ENCODE results near the gene NUDT4B. TPM values are rescaled to one million over a fixed set of nuclear protein-coding genes. Genes with fewer than 3 reads are reported as not detected.
"Not testable (repeated sequence)": the region's sequence is repeated elsewhere in the genome, so short reads cannot be mapped to it uniquely, and the experiment has no call there.

Gene NUDT4B
- total RNA-seq, 1 donor, result 75.6 TPM

DNA sequence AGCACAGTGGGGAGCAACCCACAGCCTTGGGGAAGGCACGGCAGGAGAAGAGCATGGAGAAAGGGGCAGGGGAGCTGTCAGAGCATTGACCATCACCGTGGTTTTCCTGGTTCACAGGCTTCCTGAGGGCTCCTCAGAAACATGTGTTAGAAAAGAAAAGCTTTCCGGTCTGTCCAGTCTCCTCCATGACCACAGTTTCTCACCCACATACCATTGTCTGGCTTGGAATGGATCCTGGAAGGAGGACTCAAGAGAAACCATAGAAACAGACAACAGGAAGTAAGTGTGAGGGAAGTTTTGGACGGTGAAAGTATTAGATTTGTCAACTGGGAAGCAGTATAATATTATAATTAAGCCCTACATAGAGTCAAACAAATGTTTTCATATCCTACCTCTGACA is 16.3 kb upstream of the NUDT4B start:
- not testable (repeated sequence) for H2AFZ ChIP-seq (ENCODE audit: low read length); H3K4me3 ChIP-seq (ENCODE audit: insufficient read depth, low read length); H3K4me1 ChIP-seq (ENCODE audit: insufficient read depth, low read length); H3K27ac ChIP-seq (ENCODE audit: low read depth, low read length); H3K36me3 ChIP-seq (ENCODE audit: insufficient read depth, low read length); H3K9me3 ChIP-seq (ENCODE audit: low read depth, low read length); H4K20me1 ChIP-seq (ENCODE audit: insufficient read depth, low read length); H3K27me3 ChIP-seq (ENCODE audit: insufficient read depth, low read length); H3K4me2 ChIP-seq (ENCODE audit: insufficient read depth, low read length); H3K79me2 ChIP-seq (ENCODE audit: insufficient read depth, low read length); DNase-seq (ENCODE audit: insufficient read length, low spot score, missing footprints)

DNA sequence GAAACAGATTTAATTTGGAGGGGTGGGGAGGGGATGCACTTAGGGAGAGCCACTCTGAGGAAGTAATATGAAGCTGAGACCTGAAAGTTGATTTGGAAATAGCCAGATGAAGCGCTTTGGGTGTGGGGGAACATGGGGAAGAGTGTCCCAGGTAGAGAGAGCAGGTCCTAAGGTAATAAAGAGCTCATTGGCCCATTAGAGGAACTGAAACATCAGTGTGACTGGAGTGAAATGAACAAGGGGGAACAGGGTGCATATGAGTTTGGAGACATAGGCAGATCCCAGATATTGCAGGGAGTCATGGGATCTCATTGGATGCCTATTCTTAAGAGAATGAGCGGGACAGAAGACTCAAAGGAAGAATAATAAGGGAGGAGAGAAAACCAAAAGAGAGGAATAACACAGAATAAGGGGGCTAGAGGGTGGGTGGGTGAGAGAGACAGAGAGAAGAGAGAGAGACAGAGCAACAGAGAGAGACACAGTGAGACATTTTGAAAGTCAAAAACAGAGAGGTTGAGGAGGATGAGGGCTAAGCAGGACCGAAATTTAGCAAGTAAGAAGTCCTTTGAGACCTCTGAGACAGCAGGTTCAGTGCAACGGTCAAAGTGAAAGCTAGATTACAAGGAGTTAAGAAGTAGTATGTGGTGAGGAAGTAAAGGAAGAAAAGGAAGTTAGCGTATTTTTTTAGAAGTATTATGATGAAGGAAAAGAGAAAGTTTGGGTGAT is 14.8 kb upstream of the NUDT4B start:
- not testable (repeated sequence) for H3K9me3 ChIP-seq (ENCODE audit: low read depth, low read length); H2AFZ ChIP-seq (ENCODE audit: low read length); H4K20me1 ChIP-seq (ENCODE audit: insufficient read depth, low read length); H3K27me3 ChIP-seq (ENCODE audit: insufficient read depth, low read length); H3K4me1 ChIP-seq (ENCODE audit: insufficient read depth, low read length); H3K4me2 ChIP-seq (ENCODE audit: insufficient read depth, low read length); H3K79me2 ChIP-seq (ENCODE audit: insufficient read depth, low read length); DNase-seq (ENCODE audit: insufficient read length, low spot score, missing footprints); H3K4me3 ChIP-seq (ENCODE audit: insufficient read depth, low read length); H3K27ac ChIP-seq (ENCODE audit: low read depth, low read length); H3K36me3 ChIP-seq (ENCODE audit: insufficient read depth, low read length)

DNA sequence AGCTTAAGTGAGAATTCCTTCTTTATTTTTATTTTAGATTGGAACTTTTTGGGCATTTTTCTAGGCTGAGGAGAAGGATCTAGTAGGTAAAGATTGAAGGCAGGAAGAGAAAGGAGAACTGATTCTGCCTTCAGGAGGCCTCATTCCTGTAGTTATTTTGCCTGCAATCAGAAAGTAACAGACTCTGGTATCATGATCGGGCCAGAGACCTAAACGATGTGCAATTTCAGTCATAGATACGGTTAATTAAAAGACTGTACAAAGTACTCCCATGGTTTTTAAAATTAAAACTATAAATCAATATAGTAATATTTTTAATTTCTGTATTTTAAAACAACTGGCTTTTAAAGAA is 14.3 kb upstream of the NUDT4B start:
- H2AFZ ChIP-seq (ENCODE audit: low read length); H3K79me2 ChIP-seq (ENCODE audit: insufficient read depth, low read length); DNase-seq (ENCODE audit: insufficient read length, low spot score, missing footprints); H3K9me3 ChIP-seq (ENCODE audit: low read depth, low read length); H3K27me3 ChIP-seq (ENCODE audit: insufficient read depth, low read length); H3K4me1 ChIP-seq (ENCODE audit: insufficient read depth, low read length); H4K20me1 ChIP-seq (ENCODE audit: insufficient read depth, low read length); H3K4me2 ChIP-seq (ENCODE audit: insufficient read depth, low read length); H3K36me3 ChIP-seq (ENCODE audit: insufficient read depth, low read length); H3K4me3 ChIP-seq (ENCODE audit: insufficient read depth, low read length); H3K27ac ChIP-seq (ENCODE audit: low read depth, low read length): not testable (repeated sequence)

DNA sequence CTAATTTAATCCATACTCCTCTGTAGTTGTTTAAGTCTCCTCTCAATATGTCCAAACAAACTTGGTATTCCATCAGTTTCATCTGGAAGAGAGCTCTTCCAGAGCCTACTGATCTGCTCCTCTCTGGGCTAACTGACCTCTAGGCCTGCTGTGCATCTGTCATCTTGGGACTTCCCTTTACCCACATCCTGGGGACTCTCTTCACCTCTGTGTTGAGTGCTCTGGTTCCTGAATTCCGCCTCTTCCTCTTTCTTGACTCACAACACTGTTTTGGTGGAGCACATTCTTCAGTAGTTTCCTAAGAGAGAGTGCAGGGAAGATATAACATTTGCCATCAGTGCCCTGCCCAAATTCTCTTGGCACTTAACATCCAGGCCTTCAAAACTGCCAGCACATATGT is 13.0 kb upstream of the NUDT4B start:
- H2AFZ ChIP-seq (ENCODE audit: low read length); H3K36me3 ChIP-seq (ENCODE audit: insufficient read depth, low read length); H3K4me2 ChIP-seq (ENCODE audit: insufficient read depth, low read length); DNase-seq (ENCODE audit: insufficient read length, low spot score, missing footprints); H3K79me2 ChIP-seq (ENCODE audit: insufficient read depth, low read length); H3K9me3 ChIP-seq (ENCODE audit: low read depth, low read length); H3K4me1 ChIP-seq (ENCODE audit: insufficient read depth, low read length); H3K27ac ChIP-seq (ENCODE audit: low read depth, low read length); H3K27me3 ChIP-seq (ENCODE audit: insufficient read depth, low read length); H4K20me1 ChIP-seq (ENCODE audit: insufficient read depth, low read length); H3K4me3 ChIP-seq (ENCODE audit: insufficient read depth, low read length): not testable (repeated sequence)

DNA sequence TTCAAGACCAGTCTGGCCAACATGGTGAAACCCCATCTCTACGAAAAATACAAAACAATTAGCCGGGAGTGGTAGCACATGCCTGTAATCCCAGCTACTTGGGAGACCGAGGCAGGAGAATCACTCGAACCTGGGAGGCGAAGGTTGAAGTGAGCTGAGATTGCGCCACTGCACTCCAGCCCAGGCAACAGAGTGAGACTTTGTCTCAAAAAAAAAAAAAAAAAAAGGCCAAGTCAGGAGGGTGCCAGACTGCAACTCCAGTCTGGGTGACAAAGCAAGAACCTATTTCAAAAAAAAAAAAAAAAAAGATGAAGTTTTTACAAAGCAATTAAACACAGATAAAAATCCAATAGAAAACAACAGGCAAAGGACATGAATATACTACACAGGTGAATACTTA is 9.9 kb upstream of the NUDT4B start:
- H3K9me3 ChIP-seq (ENCODE audit: low read depth, low read length); H3K36me3 ChIP-seq (ENCODE audit: insufficient read depth, low read length): not testable (repeated sequence)

DNA sequence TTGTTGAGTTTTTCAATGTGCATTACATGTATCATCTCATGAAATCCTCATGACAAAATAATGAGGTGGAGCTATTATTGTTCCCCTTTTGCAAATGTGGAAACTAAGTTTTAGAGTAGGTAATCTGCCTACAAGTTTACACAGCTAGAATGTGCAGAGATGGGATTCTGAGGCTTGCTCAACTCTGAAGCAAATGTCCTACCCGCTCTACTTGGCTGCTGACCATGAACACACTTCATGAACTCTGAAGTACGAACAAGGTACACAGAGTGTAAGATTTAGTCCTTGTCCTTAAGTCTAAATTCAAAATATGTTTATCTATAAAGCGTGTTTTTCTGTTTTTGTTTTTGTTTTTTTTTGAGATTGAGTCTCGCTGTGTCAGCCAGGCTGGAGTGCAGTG is 5.4 kb upstream of the NUDT4B start:
- H3K27me3 ChIP-seq (ENCODE audit: insufficient read depth, low read length); DNase-seq (ENCODE audit: insufficient read length, low spot score, missing footprints); H3K36me3 ChIP-seq (ENCODE audit: insufficient read depth, low read length); H3K4me1 ChIP-seq (ENCODE audit: insufficient read depth, low read length); H2AFZ ChIP-seq (ENCODE audit: low read length); H4K20me1 ChIP-seq (ENCODE audit: insufficient read depth, low read length); H3K9me3 ChIP-seq (ENCODE audit: low read depth, low read length); H3K4me2 ChIP-seq (ENCODE audit: insufficient read depth, low read length); H3K4me3 ChIP-seq (ENCODE audit: insufficient read depth, low read length); H3K27ac ChIP-seq (ENCODE audit: low read depth, low read length); H3K79me2 ChIP-seq (ENCODE audit: insufficient read depth, low read length): not testable (repeated sequence)

More for the DNA sequence above, 9.9 kb upstream of the NUDT4B start:
- H3K79me2 ChIP-seq (ENCODE audit: insufficient read depth, low read length); DNase-seq (ENCODE audit: insufficient read length, low spot score, missing footprints); H4K20me1 ChIP-seq (ENCODE audit: insufficient read depth, low read length); H3K4me1 ChIP-seq (ENCODE audit: insufficient read depth, low read length); H2AFZ ChIP-seq (ENCODE audit: low read length); H3K4me2 ChIP-seq (ENCODE audit: insufficient read depth, low read length); H3K4me3 ChIP-seq (ENCODE audit: insufficient read depth, low read length); H3K27me3 ChIP-seq (ENCODE audit: insufficient read depth, low read length); H3K27ac ChIP-seq (ENCODE audit: low read depth, low read length): not testable (repeated sequence)

DNA sequence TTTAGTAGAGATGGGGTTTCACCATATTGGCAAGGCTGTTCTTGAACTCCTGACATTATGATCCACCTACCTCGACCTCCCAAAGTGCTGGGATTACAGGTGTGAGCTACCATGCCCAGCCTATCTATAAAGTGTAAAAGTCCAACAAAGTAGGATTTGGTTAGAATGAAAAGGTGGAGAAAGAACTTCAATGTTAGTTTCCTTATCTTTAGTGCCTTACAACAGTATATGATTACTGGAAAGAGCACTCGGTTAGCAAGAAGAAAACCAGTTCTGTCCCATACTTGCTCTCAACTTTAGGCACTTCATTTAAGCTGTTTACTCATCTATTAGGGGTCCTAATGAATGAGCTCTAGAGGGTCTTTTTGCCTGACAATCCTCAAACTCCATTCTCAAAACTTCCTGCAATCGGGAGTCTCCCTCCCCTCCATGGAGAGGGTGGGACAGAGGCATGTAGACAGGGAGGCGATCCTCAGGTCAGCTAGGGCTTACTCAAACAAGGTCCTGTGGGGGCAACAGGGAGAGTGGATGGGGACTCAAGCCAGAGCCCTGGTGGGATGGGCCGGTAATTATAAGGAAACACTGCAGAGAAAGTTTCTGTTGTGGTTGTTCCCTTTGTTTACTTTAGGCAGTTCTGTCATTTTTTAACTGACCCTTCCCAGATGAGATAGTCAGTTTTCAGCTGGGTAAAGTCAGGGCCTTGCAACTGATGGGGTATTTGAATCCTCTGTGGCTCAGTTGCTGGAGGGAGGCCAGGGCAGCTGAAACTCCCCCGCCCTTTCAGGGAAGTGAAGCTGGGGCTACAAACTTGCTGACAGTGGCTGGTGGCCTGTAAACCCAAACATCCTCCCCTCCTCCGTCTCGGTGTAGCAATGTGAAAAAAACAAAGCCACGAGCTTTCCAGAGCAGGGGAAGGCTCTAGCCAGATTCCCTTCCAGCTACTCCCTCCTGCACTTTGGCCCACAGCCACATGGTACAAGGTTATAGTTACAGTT is 4.6 kb upstream of the NUDT4B start:
- not testable (repeated sequence) for H3K9me3 ChIP-seq (ENCODE audit: low read depth, low read length); H3K36me3 ChIP-seq (ENCODE audit: insufficient read depth, low read length); H3K27me3 ChIP-seq (ENCODE audit: insufficient read depth, low read length); DNase-seq (ENCODE audit: insufficient read length, low spot score, missing footprints); H3K4me2 ChIP-seq (ENCODE audit: insufficient read depth, low read length); H3K27ac ChIP-seq (ENCODE audit: low read depth, low read length); H3K79me2 ChIP-seq (ENCODE audit: insufficient read depth, low read length); H4K20me1 ChIP-seq (ENCODE audit: insufficient read depth, low read length); H3K4me3 ChIP-seq (ENCODE audit: insufficient read depth, low read length); H2AFZ ChIP-seq (ENCODE audit: low read length); H3K4me1 ChIP-seq (ENCODE audit: insufficient read depth, low read length)

DNA sequence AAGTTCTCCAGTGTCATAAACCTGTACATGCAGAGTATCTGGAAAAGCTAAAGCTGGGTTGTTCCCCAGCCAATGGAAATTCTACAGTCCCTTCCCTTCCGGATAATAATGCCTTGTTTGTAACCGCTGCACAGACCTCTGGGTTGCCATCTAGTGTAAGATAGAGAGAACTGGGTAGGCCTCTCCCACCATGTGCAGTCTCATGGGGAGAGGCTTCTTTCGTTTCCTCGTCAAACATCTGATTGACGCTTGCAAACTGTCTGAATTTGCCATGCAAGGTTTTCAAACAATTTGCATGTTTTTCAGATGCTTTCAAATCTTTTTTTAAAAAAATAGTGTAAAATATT is 734 bp downstream of the NUDT4B start:
- H3K4me3 ChIP-seq (ENCODE audit: insufficient read depth, low read length); H3K4me1 ChIP-seq (ENCODE audit: insufficient read depth, low read length); H3K79me2 ChIP-seq (ENCODE audit: insufficient read depth, low read length); H3K27ac ChIP-seq (ENCODE audit: low read depth, low read length); DNase-seq (ENCODE audit: insufficient read length, low spot score, missing footprints); H3K4me2 ChIP-seq (ENCODE audit: insufficient read depth, low read length); H3K9me3 ChIP-seq (ENCODE audit: low read depth, low read length); H3K36me3 ChIP-seq (ENCODE audit: insufficient read depth, low read length); H2AFZ ChIP-seq (ENCODE audit: low read length); H3K27me3 ChIP-seq (ENCODE audit: insufficient read depth, low read length); H4K20me1 ChIP-seq (ENCODE audit: insufficient read depth, low read length): not testable (repeated sequence)

DNA sequence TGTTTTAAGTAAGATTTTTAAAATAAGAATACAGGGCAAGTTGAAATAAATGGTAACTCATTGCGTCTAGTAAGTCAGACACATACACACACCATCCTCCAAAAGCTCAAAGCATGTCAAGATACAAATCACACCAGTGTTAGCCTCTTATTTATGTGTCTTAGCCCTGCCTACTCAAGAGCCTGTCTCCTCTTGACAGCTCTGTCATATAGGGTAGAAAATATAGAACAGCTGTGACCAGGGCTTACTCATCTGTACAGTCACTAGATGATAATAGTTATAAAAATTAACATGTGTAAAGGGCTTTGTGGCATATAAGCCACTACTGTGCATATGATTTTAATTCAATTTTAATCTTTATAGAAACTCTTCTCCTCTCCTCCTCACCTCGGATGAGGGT is 7.7 kb downstream of the NUDT4B start:
- not testable (repeated sequence) for H2AFZ ChIP-seq (ENCODE audit: low read length)

More for the DNA sequence above, 7.7 kb downstream of the NUDT4B start:
- H3K9me3 ChIP-seq (ENCODE audit: low read depth, low read length); DNase-seq (ENCODE audit: insufficient read length, low spot score, missing footprints); H3K79me2 ChIP-seq (ENCODE audit: insufficient read depth, low read length); H3K4me3 ChIP-seq (ENCODE audit: insufficient read depth, low read length); H3K4me2 ChIP-seq (ENCODE audit: insufficient read depth, low read length); H3K4me1 ChIP-seq (ENCODE audit: insufficient read depth, low read length); H4K20me1 ChIP-seq (ENCODE audit: insufficient read depth, low read length); H3K27me3 ChIP-seq (ENCODE audit: insufficient read depth, low read length); H3K36me3 ChIP-seq (ENCODE audit: insufficient read depth, low read length); H3K27ac ChIP-seq (ENCODE audit: low read depth, low read length): not testable (repeated sequence)
